SU-DHL-6 (cell line): Measurements from ENCODE around the gene TAF15.

Experiments used
- H2AFZ ChIP-seq: fragments of 200-600 bp; sonication (generic); 2 replicates; pipeline ENCODE4 v1.6.1; 2014; ENCODE audit warnings: low read depth, mild to moderate bottlenecking, moderate library complexity, mixed read lengths, antibody characterized with exemption, low read length; ENCODE audit not compliant: severe bottlenecking
- H3F3A ChIP-seq: fragments of 200-600 bp; shearing (Covaris generic); 2 replicates; pipeline ENCODE4 v1.6.0; 2016; ENCODE audit warnings: antibody characterized with exemption, mild to moderate bottlenecking; ENCODE audit not compliant: insufficient read depth
- H3K27ac ChIP-seq: fragments of 200-600 bp; sonication (generic); 2 replicates; pipeline ENCODE4 v1.5.1; 2016; ENCODE audit warnings: low read depth, mild to moderate bottlenecking, low read length, moderate library complexity, mixed read lengths
- H3K27me3 ChIP-seq: fragments of 200-600 bp; sonication (generic), shearing (Covaris generic); 2 replicates; pipeline ENCODE4 v1.6.0; 2014; ENCODE audit warnings: mild to moderate bottlenecking, low read length
- H3K36me3 ChIP-seq: fragments of 200-600 bp; sonication (generic); 2 replicates; pipeline ENCODE4 v1.6.1; 2014; ENCODE audit warnings: mild to moderate bottlenecking, low read length, mixed read lengths
- H3K4me2 ChIP-seq: fragments of 300-600, 200-600 bp; shearing (Covaris generic), sonication (generic); 2 replicates; pipeline ENCODE4 v1.6.0; 2014; ENCODE audit warnings: low read length, low read depth, mild to moderate bottlenecking; ENCODE audit not compliant: poor library complexity, severe bottlenecking
- H3K4me3 ChIP-seq: fragments of 200-600 bp; sonication (generic); 2 replicates; pipeline ENCODE4 v1.5.1; 2014; ENCODE audit warnings: antibody characterized with exemption, low read length, mild to moderate bottlenecking, mixed read lengths; ENCODE audit not compliant: insufficient read depth, poor library complexity, severe bottlenecking
- H3K79me2 ChIP-seq: fragments of 200-600 bp; sonication (generic); 2 replicates; pipeline ENCODE4 v1.6.1; 2014; ENCODE audit warnings: mild to moderate bottlenecking, low read length, moderate library complexity; ENCODE audit not compliant: insufficient read depth
- H3K9ac ChIP-seq: fragments of 200-600 bp; sonication (generic); 2 replicates; pipeline ENCODE4 v1.7.0; 2014; ENCODE audit warnings: mild to moderate bottlenecking, low read length
- H3K9me2 ChIP-seq: fragments of 200-600 bp; sonication (generic); replicated peaks from 2 replicates; pipeline ENCODE4 v1.6.1; 2014; ENCODE audit warnings: low read length; ENCODE audit not compliant: insufficient read depth
- H3K9me3 ChIP-seq: fragments of 200-600 bp; sonication (generic); 2 replicates; pipeline ENCODE4 v1.6.1; 2014; ENCODE audit warnings: low read length, mixed read lengths; ENCODE audit not compliant: insufficient read depth
- H4K20me1 ChIP-seq: fragments of 200-600 bp; sonication (generic); 2 replicates; pipeline ENCODE4 v1.6.1; 2014; ENCODE audit warnings: low read depth, mild to moderate bottlenecking, antibody characterized with exemption, low read length, moderate library complexity, mixed read lengths
- CTCF ChIP-seq: fragments of 200-600 bp; sonication (generic); IDR thresholded peaks from one replicate; pipeline ENCODE4 v1.5.1; 2017; ENCODE audit warnings: antibody characterized with exemption, mild to moderate bottlenecking, low read length, moderate library complexity; ENCODE audit not compliant: insufficient read depth, poor library complexity, severe bottlenecking
- EZH2phosphoT487 ChIP-seq: fragments of 200-600 bp; sonication (generic), shearing (Covaris generic); conservative IDR thresholded peaks from 2 replicates; pipeline ENCODE4 v1.6.1; 2018; ENCODE audit warnings: mild to moderate bottlenecking, antibody characterized with exemption, low read length, moderate library complexity, mixed read lengths

The TAF15 gene

GRCh38 chr17:35768797-35769196, 40.5 kb upstream of the TAF15 start:
- H4K20me1 ChIP-seq, result no peaks in the 10 kb centered on the region
- TF ChIP-seq EZH2phosphoT487, result no peak
- no peak for TF ChIP-seq CTCF
- H3K4me2 ChIP-seq, result no peak overlapping the region
- H3K27ac ChIP-seq, result no peak overlapping the region
- H3K9ac ChIP-seq, result no peak overlapping the region
- no peak overlapping the region for H2AFZ ChIP-seq
- H3K4me3 ChIP-seq, result no peak overlapping the region
- no peaks in the 10 kb centered on the region for H3K9me2 ChIP-seq
- H3K9me3 ChIP-seq, result no peaks in the 10 kb centered on the region
- no peaks in the 10 kb centered on the region for H3K79me2 ChIP-seq
- H3K27me3 ChIP-seq, result no peaks in the 10 kb centered on the region
- no peaks in the 10 kb centered on the region for H3F3A ChIP-seq
- no peaks in the 10 kb centered on the region for H3K36me3 ChIP-seq

GRCh38 chr17:35769895-35770486, 39.3 kb upstream of the TAF15 start:
- H4K20me1 ChIP-seq, result no peaks in the 10 kb centered on the region
- no peaks in the 10 kb centered on the region for H3K9me3 ChIP-seq
- H3K4me2 ChIP-seq, result no peak overlapping the region
- no peaks in the 10 kb centered on the region for H3K9me2 ChIP-seq
- H3K79me2 ChIP-seq, result no peaks in the 10 kb centered on the region
- H3K9ac ChIP-seq, result no peak overlapping the region
- no peaks in the 10 kb centered on the region for H3K27me3 ChIP-seq
- no peak overlapping the region for H2AFZ ChIP-seq
- H3K36me3 ChIP-seq, result no peaks in the 10 kb centered on the region
- no peak overlapping the region for H3K4me3 ChIP-seq
- no peaks in the 10 kb centered on the region for H3F3A ChIP-seq
- TF ChIP-seq EZH2phosphoT487, result no peak
- TF ChIP-seq CTCF, result no peak
- H3K27ac ChIP-seq, result no peak overlapping the region

GRCh38 chr17:35773129-35773528, 36.2 kb upstream of the TAF15 start:
- no peaks in the 10 kb centered on the region for H3K9me2 ChIP-seq
- no peak overlapping the region for H3K27ac ChIP-seq
- H3K27me3 ChIP-seq, result no peaks in the 10 kb centered on the region
- no peak overlapping the region for H3K9ac ChIP-seq
- no peaks in the 10 kb centered on the region for H3K79me2 ChIP-seq
- no peaks in the 10 kb centered on the region for H3K36me3 ChIP-seq
- H3K4me3 ChIP-seq, result no peak overlapping the region
- no peaks in the 10 kb centered on the region for H3F3A ChIP-seq
- H3K9me3 ChIP-seq, result no peaks in the 10 kb centered on the region
- no peak overlapping the region for H2AFZ ChIP-seq
- TF ChIP-seq EZH2phosphoT487 (no peak), CTCF (no peak)
- no peaks in the 10 kb centered on the region for H4K20me1 ChIP-seq
- no peak overlapping the region for H3K4me2 ChIP-seq
